Loucy (cell line): Measurements from ENCODE around the gene ESPL1.
A peak's percentile ranks its signal among the peaks of the same experiment; 100 is the strongest.

Experiments used
- H2AFZ ChIP-seq: fragments of 200-600 bp; sonication (generic); 2 replicates; pipeline ENCODE4 v1.6.0; 2016; ENCODE audit warnings: antibody characterized with exemption, mild to moderate bottlenecking, low read length, moderate library complexity
- H3F3A ChIP-seq: fragments of 200-600 bp; 2 replicates; pipeline ENCODE4 v1.6.0; 2016; ENCODE audit warnings: antibody characterized with exemption, low read depth, mild to moderate bottlenecking
- H3K27me3 ChIP-seq: fragments of 200-600 bp; sonication (generic); 2 replicates; pipeline ENCODE4 v1.6.1; 2014; ENCODE audit warnings: low read length, mild to moderate bottlenecking; ENCODE audit not compliant: insufficient read depth, poor library complexity, severe bottlenecking
- H3K36me3 ChIP-seq: fragments of 200-600 bp; sonication (generic); 2 replicates; pipeline ENCODE4 v1.6.1; 2016; ENCODE audit warnings: low read length; ENCODE audit not compliant: insufficient read depth
- H3K4me1 ChIP-seq: fragments of 200-600 bp; sonication (generic); 2 replicates; pipeline ENCODE4 v1.5.1; 2014; ENCODE audit warnings: low read length, mild to moderate bottlenecking; ENCODE audit not compliant: insufficient read depth, poor library complexity, severe bottlenecking
- H3K4me2 ChIP-seq: fragments of 200-600 bp; sonication (generic); 2 replicates; pipeline ENCODE4 v1.6.0; 2014; ENCODE audit warnings: antibody characterized with exemption, low read length, low read depth, mild to moderate bottlenecking; ENCODE audit not compliant: poor library complexity, severe bottlenecking
- H3K4me3 ChIP-seq: fragments of 200-600 bp; sonication (generic); 2 replicates; pipeline ENCODE4 v1.5.1; 2014; ENCODE audit warnings: low read length, mild to moderate bottlenecking, mixed read lengths; ENCODE audit not compliant: poor library complexity, severe bottlenecking
- H3K79me2 ChIP-seq: fragments of 200-600 bp; sonication (generic); 2 replicates; pipeline ENCODE4 v1.6.1; 2014; ENCODE audit warnings: low read length; ENCODE audit not compliant: insufficient read depth
- H3K9ac ChIP-seq: fragments of 200-600 bp; sonication (generic); 2 replicates; pipeline ENCODE4 v1.6.0; 2014; ENCODE audit warnings: mild to moderate bottlenecking, low read depth, low read length, moderate library complexity; ENCODE audit not compliant: poor library complexity, severe bottlenecking
- H3K9me2 ChIP-seq: fragments of 200-600 bp; sonication (generic); replicated peaks from 2 replicates; pipeline ENCODE4 v1.6.1; 2016; ENCODE audit warnings: low read depth, low read length, mixed read lengths
- H3K9me3 ChIP-seq: fragments of 200-600 bp; sonication (generic); 2 replicates; pipeline ENCODE4 v1.6.1; 2014; ENCODE audit warnings: mild to moderate bottlenecking, antibody characterized with exemption, low read length, low read depth; ENCODE audit not compliant: insufficient read depth
- H4K20me1 ChIP-seq: fragments of 200-600 bp; sonication (generic); 2 replicates; pipeline ENCODE4 v1.6.0; 2014; ENCODE audit warnings: antibody characterized with exemption, low read length, mild to moderate bottlenecking; ENCODE audit not compliant: insufficient read depth, poor library complexity, severe bottlenecking
- CTCF ChIP-seq: fragments of 200-600 bp; sonication (generic); conservative IDR thresholded peaks from 2 replicates; pipeline ENCODE4 v1.5.1; 2014; ENCODE audit warnings: mild to moderate bottlenecking, antibody characterized with exemption, low read length
- EZH2phosphoT487 ChIP-seq: fragments of 200-600 bp; IDR thresholded peaks from 2 replicates; pipeline ENCODE4 v1.6.1; 2018; ENCODE audit warnings: antibody characterized with exemption, mild to moderate bottlenecking, moderate library complexity, borderline replicate concordance

ESPL1 gene

GRCh38 chr12:53236443-53237111, 31.5 kb upstream of the ESPL1 start:
- no peaks in the 10 kb centered on the region for H3K9me3 ChIP-seq
- no peaks in the 10 kb centered on the region; the same call in 1 of the 2 replicates for H3F3A ChIP-seq
- no peaks in the 10 kb centered on the region for H3K27me3 ChIP-seq
- TF ChIP-seq CTCF (no peak), EZH2phosphoT487 (no peak)
- no peaks in the 10 kb centered on the region for H3K36me3 ChIP-seq
- H4K20me1 ChIP-seq = no peaks in the 10 kb centered on the region
- H2AFZ ChIP-seq = no peak overlapping the region
- H3K4me1 ChIP-seq = peaks cover 22% of the 10 kb centered on the region
- no peaks in the 10 kb centered on the region for H3K79me2 ChIP-seq
- H3K9ac ChIP-seq = no peak overlapping the region
- no peaks in the 10 kb centered on the region for H3K9me2 ChIP-seq
- H3K4me2 ChIP-seq = peak overlapping the region; percentile 14
- H3K4me3 ChIP-seq = no peak overlapping the region

GRCh38 chr12:53239643-53240258, 28.3 kb upstream of the ESPL1 start:
- no peak overlapping the region for H3K9ac ChIP-seq

GRCh38 chr12:53241623-53242412, 26.3 kb upstream of the ESPL1 start:
- H3K4me1 ChIP-seq = no peaks in the 10 kb centered on the region
- no peaks in the 10 kb centered on the region; the same call in 1 of the 2 replicates for H3F3A ChIP-seq
- no peak overlapping the region for H3K4me3 ChIP-seq
- no peak overlapping the region for H2AFZ ChIP-seq
- H3K9ac ChIP-seq = no peak overlapping the region
- no peaks in the 10 kb centered on the region for H3K9me2 ChIP-seq
- no peak overlapping the region for H3K4me2 ChIP-seq
- no peaks in the 10 kb centered on the region for H3K9me3 ChIP-seq
- no peak for TF ChIP-seq EZH2phosphoT487
- no peak for TF ChIP-seq CTCF
- H3K36me3 ChIP-seq = no peaks in the 10 kb centered on the region
- no peaks in the 10 kb centered on the region for H4K20me1 ChIP-seq
- no peaks in the 10 kb centered on the region for H3K27me3 ChIP-seq
- H3K79me2 ChIP-seq = no peaks in the 10 kb centered on the region

More at GRCh38 chr12:53239643-53240258, 28.3 kb upstream of the ESPL1 start:
- H3K36me3 ChIP-seq = no peaks in the 10 kb centered on the region
- H4K20me1 ChIP-seq = no peaks in the 10 kb centered on the region
- H2AFZ ChIP-seq = no peak overlapping the region
- TF ChIP-seq EZH2phosphoT487 (no peak), CTCF (no peak)
- H3F3A ChIP-seq = no peaks in the 10 kb centered on the region; the same call in 1 of the 2 replicates
- no peak overlapping the region for H3K4me3 ChIP-seq
- no peaks in the 10 kb centered on the region for H3K9me2 ChIP-seq
- H3K27me3 ChIP-seq = no peaks in the 10 kb centered on the region
- H3K4me1 ChIP-seq = peaks cover 9% of the 10 kb centered on the region
- H3K4me2 ChIP-seq = no peak overlapping the region
- no peaks in the 10 kb centered on the region for H3K9me3 ChIP-seq
- H3K79me2 ChIP-seq = no peaks in the 10 kb centered on the region
